ENCODE data around the gene SLC6A13. TPM values are rescaled to one million over a fixed set of nuclear protein-coding genes. Genes with fewer than 3 reads are reported as not detected.

The SLC6A13 gene
- total and polyA plus RNA-seq, 2 of the 13 experiments (the other 11 are each of a cell fraction or from before 2014, with no cell fraction given), result 0.05 to 0.15 TPM

GRCh38 chr12:188910-189621 is 73.6 kb downstream of the SLC6A13 start (continued):
- TF ChIP-seq FOXA3 (CRISPR knock-in tag; IDR thresholded peaks at IDR 0.05) (no peak), HOMEZ (CRISPR knock-in tag; IDR thresholded peaks at IDR 0.05; ENCODE audit: low read depth) (no peak), ZMYM4 (CRISPR knock-in tag; IDR thresholded peaks at IDR 0.05) (peak; percentile 51; the same call in 1 of the 2 replicates), GATA4 (IDR thresholded peaks at IDR 0.05; ENCODE audit: borderline replicate concordance, low read depth) (no peak), RAD21 (CRISPR knock-in tag; IDR thresholded peaks at IDR 0.05) (peak; percentile 91), MZF1 (CRISPR knock-in tag; IDR thresholded peaks at IDR 0.05; ENCODE audit: borderline replicate concordance) (no peak), TEAD3 (CRISPR knock-in tag; optimal IDR thresholded peaks at IDR 0.05; ENCODE audit: borderline replicate concordance) (no peak), ZNF543 (CRISPR knock-in tag; IDR thresholded peaks at IDR 0.05) (no peak), SPEN (CRISPR knock-in tag; IDR thresholded peaks at IDR 0.05; ENCODE audit: low read depth) (peak; percentile 42), FIP1L1 (IDR thresholded peaks at IDR 0.05; ENCODE audit: borderline replicate concordance, insufficient read depth, low read depth, low read length) (no peak), HIVEP1 (CRISPR knock-in tag; IDR thresholded peaks at IDR 0.05) (no peak), TFDP2 (CRISPR knock-in tag; IDR thresholded peaks at IDR 0.05) (0 out of 2 replicates have a peak, but pooled peaks have one; percentile 24), EED (CRISPR knock-in tag; IDR thresholded peaks at IDR 0.05) (no peak), ARNT2 (CRISPR knock-in tag; IDR thresholded peaks at IDR 0.05; ENCODE audit: low read depth) (no peak), KAT8 (CRISPR knock-in tag; IDR thresholded peaks at IDR 0.05) (no peak), E2F2 (CRISPR knock-in tag; IDR thresholded peaks at IDR 0.05; ENCODE audit: borderline replicate concordance) (no peak), ZFY (CRISPR knock-in tag; IDR thresholded peaks at IDR 0.05) (peak; percentile 30; the same call in 1 of the 2 replicates)
- TF ChIP-seq, protein P1, sequence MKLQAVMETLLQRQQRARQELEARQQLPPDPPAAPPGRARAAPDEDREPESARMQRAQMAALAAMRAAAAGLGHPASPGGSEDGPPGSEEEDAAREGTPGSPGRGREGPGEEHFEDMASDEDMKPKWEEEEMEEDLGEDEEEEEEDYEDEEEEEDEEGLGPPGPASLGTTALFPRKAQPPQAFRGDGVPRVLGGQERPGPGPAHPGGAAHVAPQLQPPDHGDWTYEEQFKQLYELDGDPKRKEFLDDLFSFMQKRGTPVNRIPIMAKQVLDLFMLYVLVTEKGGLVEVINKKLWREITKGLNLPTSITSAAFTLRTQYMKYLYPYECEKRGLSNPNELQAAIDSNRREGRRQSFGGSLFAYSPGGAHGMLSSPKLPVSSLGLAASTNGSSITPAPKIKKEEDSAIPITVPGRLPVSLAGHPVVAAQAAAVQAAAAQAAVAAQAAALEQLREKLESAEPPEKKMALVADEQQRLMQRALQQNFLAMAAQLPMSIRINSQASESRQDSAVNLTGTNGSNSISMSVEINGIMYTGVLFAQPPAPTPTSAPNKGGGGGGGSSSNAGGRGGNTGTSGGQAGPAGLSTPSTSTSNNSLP (IDR thresholded peaks at IDR 0.05; ENCODE audit: low read depth, low read length), result no peak
- TF ChIP-seq, protein P2, sequence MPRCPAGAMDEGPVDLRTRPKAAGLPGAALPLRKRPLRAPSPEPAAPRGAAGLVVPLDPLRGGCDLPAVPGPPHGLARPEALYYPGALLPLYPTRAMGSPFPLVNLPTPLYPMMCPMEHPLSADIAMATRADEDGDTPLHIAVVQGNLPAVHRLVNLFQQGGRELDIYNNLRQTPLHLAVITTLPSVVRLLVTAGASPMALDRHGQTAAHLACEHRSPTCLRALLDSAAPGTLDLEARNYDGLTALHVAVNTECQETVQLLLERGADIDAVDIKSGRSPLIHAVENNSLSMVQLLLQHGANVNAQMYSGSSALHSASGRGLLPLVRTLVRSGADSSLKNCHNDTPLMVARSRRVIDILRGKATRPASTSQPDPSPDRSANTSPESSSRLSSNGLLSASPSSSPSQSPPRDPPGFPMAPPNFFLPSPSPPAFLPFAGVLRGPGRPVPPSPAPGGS (CRISPR knock-in tag; IDR thresholded peaks at IDR 0.05), result no peak
- TF ChIP-seq, protein P3, sequence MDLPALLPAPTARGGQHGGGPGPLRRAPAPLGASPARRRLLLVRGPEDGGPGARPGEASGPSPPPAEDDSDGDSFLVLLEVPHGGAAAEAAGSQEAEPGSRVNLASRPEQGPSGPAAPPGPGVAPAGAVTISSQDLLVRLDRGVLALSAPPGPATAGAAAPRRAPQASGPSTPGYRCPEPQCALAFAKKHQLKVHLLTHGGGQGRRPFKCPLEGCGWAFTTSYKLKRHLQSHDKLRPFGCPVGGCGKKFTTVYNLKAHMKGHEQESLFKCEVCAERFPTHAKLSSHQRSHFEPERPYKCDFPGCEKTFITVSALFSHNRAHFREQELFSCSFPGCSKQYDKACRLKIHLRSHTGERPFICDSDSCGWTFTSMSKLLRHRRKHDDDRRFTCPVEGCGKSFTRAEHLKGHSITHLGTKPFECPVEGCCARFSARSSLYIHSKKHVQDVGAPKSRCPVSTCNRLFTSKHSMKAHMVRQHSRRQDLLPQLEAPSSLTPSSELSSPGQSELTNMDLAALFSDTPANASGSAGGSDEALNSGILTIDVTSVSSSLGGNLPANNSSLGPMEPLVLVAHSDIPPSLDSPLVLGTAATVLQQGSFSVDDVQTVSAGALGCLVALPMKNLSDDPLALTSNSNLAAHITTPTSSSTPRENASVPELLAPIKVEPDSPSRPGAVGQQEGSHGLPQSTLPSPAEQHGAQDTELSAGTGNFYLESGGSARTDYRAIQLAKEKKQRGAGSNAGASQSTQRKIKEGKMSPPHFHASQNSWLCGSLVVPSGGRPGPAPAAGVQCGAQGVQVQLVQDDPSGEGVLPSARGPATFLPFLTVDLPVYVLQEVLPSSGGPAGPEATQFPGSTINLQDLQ (CRISPR knock-in tag; IDR thresholded peaks at IDR 0.05), result 0 out of 2 replicates have a peak, but pooled peaks have one; percentile 26
